Fibroblast of the aortic adventitia (primary cell): Measurements from ENCODE around the gene PRKAG2. TPM values are rescaled to one million over a fixed set of nuclear protein-coding genes. Genes with fewer than 3 reads are reported as not detected.

Experiments
- DNase-seq: peaks from one replicate; pipeline ENCODE4 v3.0.0-alpha.2; 2010; ENCODE audit warnings: low read depth
- H3K4me3 ChIP-seq: 2 replicates; pipeline ENCODE4 v1.5.1; 2011; ENCODE audit warnings: low read depth, mild to moderate bottlenecking, control low read depth, low read length, moderate library complexity
- total RNA-seq: library from RNA; depleted of rRNA; stranded (reverse); fragments of >200 nt; gene quantifications from 2 replicates; pipeline ENCODE4 v1.2.3, GENCODE V29; 2012; ENCODE audit warnings: low replicate concordance
- TF ChIP-seq, protein P1 (sequence below): IDR thresholded peaks from 2 replicates; pipeline ENCODE4 v1.5.1; 2011; ENCODE audit warnings: mild to moderate bottlenecking, low read length, control low read depth, inconsistent platforms; ENCODE audit not compliant: insufficient read depth

PRKAG2 gene
- total RNA-seq, 1 donor = 10.0 TPM

DNA sequence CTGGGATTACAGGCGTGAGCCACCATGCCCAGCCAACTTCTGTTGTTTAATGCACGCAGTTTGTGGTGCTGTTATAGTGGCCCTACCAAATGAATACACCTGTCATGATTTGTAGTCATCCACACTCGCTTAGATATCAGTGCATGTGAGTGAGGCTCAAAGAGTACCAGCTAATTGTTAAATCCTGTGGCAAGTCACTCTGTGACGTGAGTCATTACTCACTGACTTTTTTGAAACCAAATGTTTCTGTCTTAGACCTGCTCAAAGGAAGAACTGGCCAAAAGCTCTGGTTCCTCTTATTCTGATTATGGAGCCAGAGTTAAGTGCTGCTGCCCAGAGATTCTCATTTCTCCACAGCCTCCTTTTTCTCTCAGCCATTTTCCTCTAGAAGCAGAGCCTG is 109.4 kb downstream of the PRKAG2 start:
- TF ChIP-seq, protein P1, sequence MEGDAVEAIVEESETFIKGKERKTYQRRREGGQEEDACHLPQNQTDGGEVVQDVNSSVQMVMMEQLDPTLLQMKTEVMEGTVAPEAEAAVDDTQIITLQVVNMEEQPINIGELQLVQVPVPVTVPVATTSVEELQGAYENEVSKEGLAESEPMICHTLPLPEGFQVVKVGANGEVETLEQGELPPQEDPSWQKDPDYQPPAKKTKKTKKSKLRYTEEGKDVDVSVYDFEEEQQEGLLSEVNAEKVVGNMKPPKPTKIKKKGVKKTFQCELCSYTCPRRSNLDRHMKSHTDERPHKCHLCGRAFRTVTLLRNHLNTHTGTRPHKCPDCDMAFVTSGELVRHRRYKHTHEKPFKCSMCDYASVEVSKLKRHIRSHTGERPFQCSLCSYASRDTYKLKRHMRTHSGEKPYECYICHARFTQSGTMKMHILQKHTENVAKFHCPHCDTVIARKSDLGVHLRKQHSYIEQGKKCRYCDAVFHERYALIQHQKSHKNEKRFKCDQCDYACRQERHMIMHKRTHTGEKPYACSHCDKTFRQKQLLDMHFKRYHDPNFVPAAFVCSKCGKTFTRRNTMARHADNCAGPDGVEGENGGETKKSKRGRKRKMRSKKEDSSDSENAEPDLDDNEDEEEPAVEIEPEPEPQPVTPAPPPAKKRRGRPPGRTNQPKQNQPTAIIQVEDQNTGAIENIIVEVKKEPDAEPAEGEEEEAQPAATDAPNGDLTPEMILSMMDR = no peak
- no peak overlapping the region for H3K4me3 ChIP-seq
- DNase-seq = no peak

DNA sequence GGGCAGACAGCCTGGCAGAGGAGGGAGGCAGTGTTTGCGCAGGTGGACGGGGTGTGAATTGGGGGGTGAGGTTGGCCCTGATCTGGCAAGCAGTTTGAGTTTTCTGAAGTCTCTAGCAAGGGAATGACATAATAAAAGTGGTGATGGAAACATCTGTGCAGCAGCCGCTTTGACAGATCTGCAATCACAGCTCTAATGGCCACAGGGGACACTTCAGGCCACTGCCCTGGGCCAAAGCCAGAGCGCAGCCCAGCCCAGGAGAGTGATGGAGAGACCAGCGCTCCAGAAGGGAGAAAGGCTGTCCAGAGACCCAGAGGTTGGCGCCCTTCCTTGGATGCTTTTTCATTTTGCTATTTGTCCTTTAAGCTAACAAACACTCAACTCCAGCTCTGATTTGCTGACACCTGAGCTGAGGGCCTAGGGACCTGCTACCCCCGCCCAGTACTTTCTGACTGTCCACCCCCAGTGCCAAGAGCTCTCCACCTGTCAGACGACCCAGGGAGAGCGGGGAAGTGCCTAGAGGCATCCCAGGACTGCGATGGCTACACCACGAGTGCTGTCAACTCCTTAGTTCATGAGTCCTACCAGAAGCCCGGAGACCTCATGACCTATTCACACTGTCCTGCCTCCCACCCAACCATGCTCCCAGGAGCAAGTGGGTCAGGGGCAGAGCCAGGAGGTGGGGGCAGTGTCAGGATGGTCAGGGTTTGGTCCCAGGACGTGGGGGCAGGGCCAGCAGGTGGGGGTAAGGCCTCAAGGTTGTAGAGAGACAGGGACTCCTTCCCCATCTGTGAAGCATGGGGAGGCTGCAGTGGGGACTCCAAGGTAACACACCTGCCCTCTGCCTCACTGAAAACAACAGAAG is 112.6 kb downstream of the PRKAG2 start:
- TF ChIP-seq, protein P1 = no peak
- DNase-seq = no peak
- no peak overlapping the region for H3K4me3 ChIP-seq

DNA sequence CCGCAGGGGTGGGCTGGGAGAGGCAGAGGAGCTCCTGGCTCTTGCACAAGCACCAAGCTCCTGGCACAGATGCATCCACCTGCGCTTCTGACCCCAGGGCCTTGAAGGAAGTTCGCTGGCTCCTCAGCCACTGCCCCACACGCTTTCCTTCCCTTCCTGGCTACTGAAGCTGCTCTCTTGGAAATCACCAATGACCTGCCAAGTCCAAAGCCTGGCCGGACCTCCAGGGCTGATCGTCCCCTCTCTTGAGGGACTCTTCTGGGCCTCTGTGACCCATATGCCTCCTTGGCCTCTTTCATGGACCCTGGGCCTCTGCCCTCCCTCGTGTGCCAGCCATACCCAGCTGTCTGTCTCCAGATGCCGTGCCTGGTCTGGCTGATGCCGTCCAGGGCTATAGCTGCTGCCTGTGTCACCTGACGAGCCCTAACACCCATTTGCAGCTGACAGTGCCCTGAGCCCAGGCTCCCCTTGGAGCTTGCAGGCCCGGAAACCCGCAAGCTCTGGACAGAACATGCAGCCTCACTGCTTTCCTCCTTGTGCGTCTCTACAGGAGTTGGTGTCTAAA is 113.4 kb downstream of the PRKAG2 start:
- TF ChIP-seq, protein P1 = no peak
- H3K4me3 ChIP-seq = no peak overlapping the region
- DNase-seq = no peak

DNA sequence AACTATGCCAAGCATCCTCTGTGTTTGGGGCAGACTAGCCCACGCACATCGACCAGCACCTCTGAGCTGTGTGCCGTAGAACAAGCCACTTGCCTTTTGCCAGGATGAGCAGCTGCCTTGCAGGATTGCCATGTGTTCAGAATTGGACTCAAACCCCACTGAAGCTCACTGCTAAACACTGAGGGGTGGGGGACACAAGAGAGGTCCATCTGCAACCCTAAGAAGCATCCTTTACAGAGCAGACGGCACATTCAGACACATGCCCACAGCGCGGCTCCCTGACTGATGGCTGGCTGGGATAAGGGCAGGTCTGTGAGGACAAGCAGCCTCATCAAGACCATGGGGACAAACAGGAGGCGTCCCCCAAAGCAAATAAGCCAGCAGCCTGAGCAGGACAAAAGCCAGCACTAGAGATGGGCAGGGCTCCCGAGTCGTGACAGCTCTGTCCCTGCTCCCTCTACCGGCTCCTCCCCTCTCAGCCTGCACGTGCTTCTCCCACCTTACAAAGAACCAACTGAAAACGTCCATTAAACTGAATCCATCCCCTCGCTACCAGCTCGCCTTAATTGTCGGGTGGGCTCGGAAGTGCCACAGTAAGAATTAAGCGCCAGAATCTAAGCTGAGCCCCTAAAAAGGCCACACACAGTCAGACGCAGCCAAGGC is 114.2 kb downstream of the PRKAG2 start:
- TF ChIP-seq, protein P1 = no peak
- no peak for DNase-seq
- H3K4me3 ChIP-seq = no peak overlapping the region

DNA sequence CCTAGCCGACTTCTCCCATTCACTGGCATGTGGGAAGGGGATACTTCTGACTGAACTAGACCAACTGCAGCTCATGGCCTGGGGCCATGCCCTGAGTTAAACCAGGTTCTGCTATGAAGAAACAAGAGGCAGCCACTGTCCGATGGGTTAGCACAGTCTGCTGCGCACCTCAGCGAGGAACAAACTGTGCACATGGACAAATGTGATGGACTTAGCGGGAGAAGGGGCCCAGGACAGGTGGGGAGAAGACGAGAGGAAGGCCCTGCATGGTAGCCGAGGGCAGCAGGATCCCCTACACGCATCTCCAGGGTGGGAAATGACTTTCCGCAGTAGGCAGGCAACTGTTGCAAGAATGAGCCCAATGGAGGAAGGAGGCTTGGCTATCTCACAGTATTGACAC is 115.0 kb downstream of the PRKAG2 start:
- TF ChIP-seq, protein P1 = no peak
- no peak overlapping the region for H3K4me3 ChIP-seq

DNA sequence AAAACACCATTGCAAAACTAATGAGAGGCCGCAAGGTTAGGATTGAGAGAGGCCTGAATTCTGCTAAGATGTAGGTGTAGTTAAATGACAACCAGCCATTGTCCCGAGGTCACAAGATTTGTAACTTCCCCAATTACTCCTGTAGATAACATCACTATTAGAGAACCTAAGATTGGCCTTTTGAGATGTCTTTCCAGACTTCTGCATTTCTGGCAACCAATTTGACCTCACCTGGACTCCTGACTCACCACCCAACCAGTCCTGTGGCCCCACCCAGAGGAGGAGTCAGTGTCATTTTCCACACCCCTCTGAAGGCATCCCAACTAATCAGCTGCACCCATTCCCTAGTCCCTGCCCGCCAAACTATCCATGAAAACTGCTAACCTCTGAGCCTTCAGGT is 115.7 kb downstream of the PRKAG2 start:
- DNase-seq = no peak
- H3K4me3 ChIP-seq = no peak overlapping the region
- TF ChIP-seq, protein P1 = no peak

More for the DNA sequence above, 115.0 kb downstream of the PRKAG2 start:
- DNase-seq = no peak
